Fibroblast of lung (primary cell): Measurements from ENCODE around the gene PCGF2. TPM values are rescaled to one million over a fixed set of nuclear protein-coding genes. Genes with fewer than 3 reads are reported as not detected.

Source experiments
- DNase-seq, 2 donors: peaks; one replicate each; pipeline versions ENCODE4 v3.0.0 to v3.0.0-alpha.2; 2010; ENCODE audit warnings: low read depth in 2 of 2
- H2AFZ ChIP-seq: 2 replicates; pipeline ENCODE4 v1.5.1; 2012; ENCODE audit warnings: low read length, control low read depth, inconsistent platforms
- H3K27ac ChIP-seq: 2 replicates; pipeline ENCODE4 v1.5.1; 2011; ENCODE audit warnings: low read length, control low read depth; ENCODE audit not compliant: insufficient read depth
- H3K27me3 ChIP-seq: 2 replicates; pipeline ENCODE4 v1.5.1; 2011; ENCODE audit warnings: mild to moderate bottlenecking, low read length; ENCODE audit not compliant: control insufficient read depth, insufficient read depth
- H3K36me3 ChIP-seq: 2 replicates; pipeline ENCODE4 v1.5.1; 2011; ENCODE audit warnings: low read length; ENCODE audit not compliant: control insufficient read depth, insufficient read depth
- H3K4me1 ChIP-seq: 2 replicates; pipeline ENCODE4 v1.5.1; 2011; ENCODE audit warnings: low read length; ENCODE audit not compliant: control insufficient read depth, insufficient read depth; ENCODE audit errors: extremely low read depth
- H3K4me2 ChIP-seq: 2 replicates; pipeline ENCODE4 v1.5.1; 2011; ENCODE audit warnings: low read length, control low read depth; ENCODE audit not compliant: insufficient read depth; ENCODE audit errors: extremely low read depth
- H3K4me3 ChIP-seq, 4 experiments: fragments of 200-600 bp in 1 of 4; sonication (generic) in 1 of 4; replicated peaks in 1 of 4; 2 replicates each; pipeline ENCODE4 v1.5.1; 2011 to 2016; ENCODE audit warnings: low read length in 4 of 4, low read depth in 3 of 4, mild to moderate bottlenecking in 3 of 4, control low read depth in 2 of 4, inconsistent platforms in 1 of 4, mixed read lengths in 1 of 4; ENCODE audit not compliant: insufficient read depth in 1 of 4; ENCODE audit errors: control extremely low read depth in 1 of 4
- H3K79me2 ChIP-seq: 2 replicates; pipeline ENCODE4 v1.5.1; 2012; ENCODE audit warnings: mild to moderate bottlenecking, low read length, inconsistent platforms; ENCODE audit not compliant: control insufficient read depth, insufficient read depth
- H3K9ac ChIP-seq: 2 replicates; pipeline ENCODE4 v1.5.1; 2011; ENCODE audit warnings: mild to moderate bottlenecking, low read length, control low read depth; ENCODE audit not compliant: insufficient read depth
- H3K9me3 ChIP-seq: 2 replicates; pipeline ENCODE4 v1.5.1; 2012; ENCODE audit warnings: low read depth, low read length; ENCODE audit not compliant: control insufficient read depth, insufficient read depth
- H4K20me1 ChIP-seq: 2 replicates; pipeline ENCODE4 v1.5.1; 2011; ENCODE audit warnings: low read length; ENCODE audit not compliant: control insufficient read depth, insufficient read depth; ENCODE audit errors: extremely low read depth
- CTCF ChIP-seq, 2 donors: IDR thresholded peaks in 1 of 2; conservative IDR thresholded peaks in 1 of 2; 1 replicate in 1 of 2; 2 replicates in 1 of 2; pipeline ENCODE4 v1.5.1; 2011 to 2012; ENCODE audit warnings: low read length in 2 of 2, control low read depth in 1 of 2, inconsistent platforms in 1 of 2, low read depth in 1 of 2, mild to moderate bottlenecking in 1 of 2
- EZH2 ChIP-seq: IDR thresholded peaks from 2 replicates; pipeline ENCODE4 v1.5.1; 2012; ENCODE audit warnings: low read length, control low read depth, mild to moderate bottlenecking; ENCODE audit errors: missing control alignments
- polyA plus RNA-seq, 2 donors: library from polyadenylated mRNA; depleted of rRNA in 1 of 2; stranded (reverse) in 1 of 2; unstranded in 1 of 2; fragments of >200 nt; gene quantifications; 2 replicates each; pipeline ENCODE4 v1.2.1, GENCODE V29; 2011 to 2012; ENCODE audit warnings: missing spikeins in 1 of 2
- total RNA-seq: library from RNA; depleted of rRNA; stranded (reverse); fragments of >200 nt; gene quantifications from 2 replicates; pipeline ENCODE4 v1.2.1, GENCODE V29; 2014

The PCGF2 gene
- total and polyA plus RNA-seq, 2 donors (not counting 1 experiment from before 2014, with no cell fraction given) = 4.0 to 8.0 TPM

- H3K27ac ChIP-seq = no peak overlapping the region
These were observed 1.9 kb downstream of the PCGF2 start for GRCh38 chr17:38746004-38746848.

GRCh38 chr17:38745545-38745944 is 2.6 kb downstream of the PCGF2 start:
- no peak overlapping the region for H3K9ac ChIP-seq

More at GRCh38 chr17:38746004-38746848, 1.9 kb downstream of the PCGF2 start:
- DNase-seq = no peak
- H2AFZ ChIP-seq = no peak overlapping the region
- H3K27me3 ChIP-seq = no peaks in the 10 kb centered on the region
- H3K4me2 ChIP-seq = peak overlapping the region; percentile 91
- H3K9ac ChIP-seq = peak overlapping the region; percentile 18
- no peaks in the 10 kb centered on the region for H4K20me1 ChIP-seq
- peaks cover 2% of the 10 kb centered on the region for H3K36me3 ChIP-seq
- H3K4me3 ChIP-seq = peak overlapping the region; percentile 71 to 89 (median 78)
- peaks cover 60% of the 10 kb centered on the region for H3K79me2 ChIP-seq
- no peaks in the 10 kb centered on the region for H3K9me3 ChIP-seq
- peaks cover 22% of the 10 kb centered on the region for H3K4me1 ChIP-seq
- no peak for TF ChIP-seq CTCF (conservative IDR thresholded peaks at IDR 0.05 in 1 of 2, IDR thresholded peaks at IDR 0.05 in 1 of 2; ENCODE audit: low read depth in 1 of 2, low read length in 2 of 2)

More at GRCh38 chr17:38745545-38745944, 2.6 kb downstream of the PCGF2 start:
- no peak for DNase-seq
- no peaks in the 10 kb centered on the region for H3K27me3 ChIP-seq
- no peaks in the 10 kb centered on the region for H3K9me3 ChIP-seq
- TF ChIP-seq EZH2 (no peak), CTCF (conservative IDR thresholded peaks at IDR 0.05 in 1 of 2, IDR thresholded peaks at IDR 0.05 in 1 of 2; ENCODE audit: low read depth in 1 of 2, low read length in 2 of 2) (no peak)
- H2AFZ ChIP-seq = no peak overlapping the region
- peaks cover 64% of the 10 kb centered on the region for H3K79me2 ChIP-seq
- H3K27ac ChIP-seq = no peak overlapping the region
- peaks cover 22% of the 10 kb centered on the region for H3K4me1 ChIP-seq
- peaks cover 2% of the 10 kb centered on the region for H3K36me3 ChIP-seq
- peak overlapping the region in 1 of 4 experiments; percentile 71 for H3K4me3 ChIP-seq
- H3K4me2 ChIP-seq = peak overlapping the region; percentile 91
- H4K20me1 ChIP-seq = no peaks in the 10 kb centered on the region
